SK-N-SH (cell line): ENCODE results near the gene SHROOM3. TPM values are rescaled to one million over a fixed set of nuclear protein-coding genes. Genes with fewer than 3 reads are reported as not detected.

ENCODE experiments used
- CTCF ChIA-PET: fragments of 300-600, 350-600 bp; formaldehyde crosslinking; extraction: SDS; loops from one replicate; lab custom pipeline; 2021; lab: Yijun Ruan, JAX
- POLR2A ChIA-PET: fragments of 350-600 bp; sonication (Branson Sonifier 250); formaldehyde crosslinking; extraction: SDS; loops from one replicate; lab custom pipeline; 2020; ENCODE audit warnings: antibody characterized with exemption, inconsistent platforms; lab: Yijun Ruan, JAX
- DNase-seq: peaks from one replicate; pipeline ENCODE4 v3.0.0; 2012
- H2AFZ ChIP-seq: fragments of 200-600 bp; sonication (generic); 2 replicates; pipeline ENCODE4 v1.8.1; 2016; ENCODE audit warnings: antibody characterized with exemption, mild to moderate bottlenecking, low read depth
- H3F3A ChIP-seq: fragments of 200-600 bp; sonication (generic); replicated peaks from 2 replicates; pipeline ENCODE3; 2016; ENCODE audit warnings: antibody characterized with exemption, mild to moderate bottlenecking; ENCODE audit not compliant: insufficient read depth
- H3K27ac ChIP-seq, 2 experiments: fragments of 200-500 bp in 1 of 2; fragments of 200-600 bp in 1 of 2; sonication (Bioruptor generic) in 1 of 2; sonication (generic), shearing (Covaris generic) in 1 of 2; 2 replicates each; pipeline versions ENCODE4 v1.5.1 to v1.6.1; 2014 to 2016; ENCODE audit warnings: low read depth in 2 of 2, inconsistent platforms in 1 of 2, low read length in 1 of 2, mild to moderate bottlenecking in 1 of 2, mixed read lengths in 1 of 2
- H3K27me3 ChIP-seq: fragments of 200-600 bp; sonication (generic), shearing (Covaris generic); 2 replicates; pipeline ENCODE4 v1.6.1; 2016; ENCODE audit warnings: mixed run types; ENCODE audit not compliant: insufficient read depth
- H3K36me3 ChIP-seq, 2 experiments: fragments of 200-500 bp in 1 of 2; fragments of 200-600 bp in 1 of 2; sonication (Bioruptor generic) in 1 of 2; sonication (generic) in 1 of 2; replicated peaks in 1 of 2; 2 replicates each; pipeline versions ENCODE3 to v1.5.1; 2014 to 2016; ENCODE audit warnings: low read length in 1 of 2, mild to moderate bottlenecking in 1 of 2; ENCODE audit not compliant: insufficient read depth in 2 of 2, control insufficient read depth in 1 of 2
- H3K4me1 ChIP-seq, 2 experiments: fragments of 200-500 bp in 1 of 2; fragments of 200-600 bp in 1 of 2; sonication (Bioruptor generic) in 1 of 2; sonication (generic), shearing (Covaris generic) in 1 of 2; 2 replicates each; pipeline versions ENCODE4 v1.5.1 to v1.6.1; 2014 to 2016; ENCODE audit warnings: low read depth in 1 of 2, low read length in 1 of 2, mixed run types in 1 of 2; ENCODE audit not compliant: insufficient read depth in 2 of 2, control insufficient read depth in 1 of 2
- H3K4me2 ChIP-seq: fragments of 200-600 bp; sonication (generic), shearing (Covaris generic); 2 replicates; pipeline ENCODE4 v1.6.1; 2017; ENCODE audit warnings: mixed run types
- H3K4me3 ChIP-seq, 2 experiments: fragments of 200-500 bp in 1 of 2; fragments of 200-600 bp in 1 of 2; sonication (Bioruptor generic) in 1 of 2; sonication (generic), shearing (Covaris generic) in 1 of 2; 2 replicates each; pipeline versions ENCODE4 v1.5.1 to v1.8.1; 2014 to 2016; ENCODE audit warnings: low read depth in 2 of 2, inconsistent platforms in 1 of 2, low read length in 1 of 2, mild to moderate bottlenecking in 1 of 2, mixed read lengths in 1 of 2, moderate library complexity in 1 of 2
- H3K79me2 ChIP-seq: fragments of 200-600 bp; sonication (generic); 2 replicates; pipeline ENCODE4 v1.8.1; 2017; ENCODE audit warnings: mild to moderate bottlenecking; ENCODE audit not compliant: insufficient read depth
- H3K9ac ChIP-seq: fragments of 200-600 bp; sonication (generic); 2 replicates; pipeline ENCODE4 v1.6.1; 2017; ENCODE audit warnings: mixed run types
- H3K9me2 ChIP-seq: fragments of 200-600 bp; sonication (generic); 2 replicates; pipeline ENCODE4 v1.6.1; 2017; ENCODE audit warnings: mixed run types
- H3K9me3 ChIP-seq: fragments of 200-600 bp; sonication (generic); 2 replicates; pipeline ENCODE4 v1.6.1; 2017; ENCODE audit warnings: mixed run types, mild to moderate bottlenecking, moderate library complexity
- H4K20me1 ChIP-seq: fragments of 200-600 bp; sonication (generic); 2 replicates; pipeline ENCODE4 v1.6.1; 2017; ENCODE audit warnings: mild to moderate bottlenecking, mixed run types; ENCODE audit not compliant: insufficient read depth
- CTCF ChIP-seq: fragments of 200-600 bp; sonication (generic); IDR thresholded peaks from 2 replicates; pipeline ENCODE4 v1.6.1; 2017; ENCODE audit warnings: antibody characterized with exemption, mild to moderate bottlenecking, moderate library complexity
- ELF1 ChIP-seq: IDR thresholded peaks from 2 replicates; pipeline ENCODE4 v1.4.0; 2012
- EP300 ChIP-seq, 2 experiments: IDR thresholded peaks; 2 replicates each; pipeline versions ENCODE4 v1.4.0 to v1.6.1; 2012; ENCODE audit warnings: borderline replicate concordance in 1 of 2, low read depth in 1 of 2, low read length in 1 of 2
- FOXJ3 ChIP-seq: sonication (generic); formaldehyde crosslinking; IDR thresholded peaks from 2 replicates; pipeline ENCODE4 v1.5.1; 2020; ENCODE audit warnings: mild to moderate bottlenecking, missing genetic modification reagents
- GATA2 ChIP-seq: sonication (generic); formaldehyde crosslinking; IDR thresholded peaks from 2 replicates; pipeline ENCODE4 v1.5.0; 2020; ENCODE audit warnings: mild to moderate bottlenecking, missing genetic modification reagents
- IRF3 ChIP-seq: fragments of 150-350 bp; IDR thresholded peaks from 2 replicates; pipeline ENCODE4 v1.6.1; 2016; ENCODE audit warnings: mild to moderate bottlenecking, low read depth, low read length
- MAX ChIP-seq: IDR thresholded peaks from 2 replicates; pipeline ENCODE4 v1.4.0; 2012; ENCODE audit warnings: low read depth
- MEF2A ChIP-seq: IDR thresholded peaks from 2 replicates; pipeline ENCODE4 v1.4.0; 2012; ENCODE audit warnings: low read depth, borderline replicate concordance
- NRF1 ChIP-seq: IDR thresholded peaks from 2 replicates; pipeline ENCODE4 v1.6.1; 2012; ENCODE audit warnings: low read depth, mild to moderate bottlenecking, low read length
- TAF1 ChIP-seq: IDR thresholded peaks from 2 replicates; pipeline ENCODE4 v1.6.1; 2012; ENCODE audit warnings: low read depth, mild to moderate bottlenecking, low read length, moderate library complexity, borderline replicate concordance
- TCF12 ChIP-seq: IDR thresholded peaks from 2 replicates; pipeline ENCODE4 v1.4.0; 2012
- TEAD4 ChIP-seq: IDR thresholded peaks from 2 replicates; pipeline ENCODE4 v1.4.0; 2012; ENCODE audit warnings: mild to moderate bottlenecking, borderline replicate concordance; ENCODE audit not compliant: insufficient read depth
- USF1 ChIP-seq: IDR thresholded peaks from 2 replicates; pipeline ENCODE4 v1.4.0; 2012; ENCODE audit warnings: low read depth, borderline replicate concordance
- USF2 ChIP-seq: fragments of 150-350 bp; IDR thresholded peaks from 2 replicates; pipeline ENCODE4 v1.6.1; 2017; ENCODE audit warnings: antibody characterized with exemption, low read length, low read depth, borderline replicate concordance
- WGBS: methylation state at CpG from one replicate; pipeline ENCODE4 v1.1.6; 2017; ENCODE audit warnings: low lambda C conversion rate; 5-methylcytosine and 5-hydroxymethylcytosine counted together
- polyA plus RNA-seq, 3 experiments: library from polyadenylated mRNA; depleted of rRNA; stranded (reverse); fragments of >200 nt; gene quantifications; 2 replicates each; pipeline ENCODE4 v1.2.3, GENCODE V29; 2012

SHROOM3 gene
- polyA plus RNA-seq, 1 of the 3 experiments (the other 2 are of a cell fraction): 4.3 TPM

GRCh38 chr4:76470064-76470463 is 35.0 kb downstream of the SHROOM3 start:
- no peaks in the 10 kb centered on the region for H4K20me1 ChIP-seq
- H3K4me3 ChIP-seq: no peak overlapping the region
- no peak overlapping the region for H3K27ac ChIP-seq
- CTCF ChIA-PET: interaction anchor here (0.8 to 1.9 kb wide), 3 partner anchors 35 to 595 kb away, joined by 3 to 5 read pairs (median 3); no protein-coding TSS in a partner anchor
- DNase-seq: no peak
- no peaks in the 10 kb centered on the region for H3F3A ChIP-seq
- no peaks in the 10 kb centered on the region for H3K4me1 ChIP-seq
- no peak for TF ChIP-seq NRF1
- no peak for TF ChIP-seq USF1
- TF ChIP-seq ELF1: no peak
- no peak for TF ChIP-seq EP300 (IDR thresholded peaks at IDR 0.05; ENCODE audit: borderline replicate concordance in 1 of 2, low read depth in 1 of 2, low read length in 1 of 2)
- POLR2A ChIA-PET: no interaction called here
- no peak overlapping the region for H3K4me2 ChIP-seq
- H3K9me2 ChIP-seq: no peaks in the 10 kb centered on the region
- no peaks in the 10 kb centered on the region for H3K36me3 ChIP-seq
- no peaks in the 10 kb centered on the region; the same call in 1 of the 2 replicates for H3K27me3 ChIP-seq
- no peak overlapping the region for H2AFZ ChIP-seq
- no peaks in the 10 kb centered on the region for H3K9me3 ChIP-seq
- no peaks in the 10 kb centered on the region for H3K79me2 ChIP-seq
- H3K9ac ChIP-seq: no peak overlapping the region

- H3F3A ChIP-seq: no peaks in the 10 kb centered on the region
- H3K9me3 ChIP-seq: no peaks in the 10 kb centered on the region
- no peaks in the 10 kb centered on the region for H3K79me2 ChIP-seq
- H3K27me3 ChIP-seq: no peaks in the 10 kb centered on the region; the same call in 1 of the 2 replicates
- no peak overlapping the region for H3K4me2 ChIP-seq
- H3K9me2 ChIP-seq: no peaks in the 10 kb centered on the region
- no peaks in the 10 kb centered on the region for H3K4me1 ChIP-seq
- H3K27ac ChIP-seq: no peak overlapping the region
- H4K20me1 ChIP-seq: no peaks in the 10 kb centered on the region
- CTCF ChIA-PET: interaction anchor here (0.8 to 1.9 kb wide), 3 partner anchors 34 to 595 kb away, joined by 3 to 5 read pairs (median 3); no protein-coding TSS in a partner anchor
- no peak for DNase-seq
- POLR2A ChIA-PET: no interaction called here
- TF ChIP-seq TCF12 (no peak), IRF3 (no peak), MEF2A (no peak), MAX (no peak), USF2 (no peak), GATA2 (CRISPR knock-in tag) (no peak), TEAD4 (no peak), TAF1 (no peak), CTCF (no peak), FOXJ3 (no peak)
- no peak overlapping the region for H3K4me3 ChIP-seq
- H3K9ac ChIP-seq: no peak overlapping the region
- H2AFZ ChIP-seq: no peak overlapping the region
- 73% methylated on average over 1 of the region's 1 CpG for WGBS
- no peaks in the 10 kb centered on the region for H3K36me3 ChIP-seq
Measured at GRCh38 chr4:76470532-76470931, 35.5 kb downstream of the SHROOM3 start.
